ENCODE data around the gene SH3RF3.

- TF ChIP-seq POLR2A (IDR thresholded peaks at IDR 0.05; ENCODE audit: low read depth, low read length) (no peak), POLR2AphosphoS5 (IDR thresholded peaks at IDR 0.05; ENCODE audit: low read depth, low read length) (no peak), SPI1 (IDR thresholded peaks at IDR 0.05; ENCODE audit: low read depth, low read length) (no peak), PAX5 (IDR thresholded peaks at IDR 0.05; ENCODE audit: insufficient read depth, low read length, severe bottlenecking) (no peak)
Observed at GRCh38 chr2:109174626-109175349, 45.8 kb downstream of the SH3RF3 start.
